ENCODE data around the gene TMCO1. TPM values are rescaled to one million over a fixed set of nuclear protein-coding genes. Genes with fewer than 3 reads are reported as not detected.

TMCO1 gene
- polyA plus RNA-seq, 1 of the 3 experiments (the other 2 are of a cell fraction), result 54.4 TPM

DNA sequence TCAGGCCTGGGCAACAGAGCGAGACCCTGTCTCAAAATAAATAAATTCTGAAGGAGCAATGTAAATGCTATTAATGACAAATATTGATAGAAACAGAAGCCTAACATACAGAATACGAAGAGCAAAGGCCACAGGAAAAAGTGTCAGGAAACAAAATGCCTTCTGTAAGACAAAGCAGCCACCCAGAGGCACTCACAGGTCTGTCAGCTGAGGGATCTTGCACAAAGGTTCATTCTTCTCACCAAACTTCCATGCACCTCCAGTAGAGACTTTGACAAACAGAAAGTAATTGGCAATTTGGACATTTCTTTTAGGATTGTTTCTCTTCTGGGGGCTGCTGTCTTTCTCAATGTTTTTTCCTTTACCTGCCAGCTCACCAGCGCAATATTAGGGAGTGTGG is 69.1 kb downstream of the TMCO1 start:
- no peaks in the 10 kb centered on the region; the same call in 1 of the 2 replicates for H4K20me1 ChIP-seq (ENCODE audit: insufficient read depth)
- no peak overlapping the region for H2AFZ ChIP-seq (ENCODE audit: low read depth)
- no peaks in the 10 kb centered on the region for H3K27me3 ChIP-seq (ENCODE audit: insufficient read depth)
- no peak for DNase-seq
- ChIA-PET CTCF (interaction anchor here (1.0 kb wide), 1 partner anchor 19 kb away, joined by 5 read pairs; no protein-coding TSS in a partner anchor), POLR2A (interaction anchor here (0.6 kb wide), 1 partner anchor 9 kb away, joined by 4 read pairs; no protein-coding TSS in a partner anchor)
- no peaks in the 10 kb centered on the region for H3K9me2 ChIP-seq
- no peak overlapping the region for H3K27ac ChIP-seq (ENCODE audit: low read depth in 2 of 2, low read length in 1 of 2)
- peaks cover 23% of the 10 kb centered on the region for H3F3A ChIP-seq (replicated peaks; ENCODE audit: insufficient read depth)
- H3K4me3 ChIP-seq (ENCODE audit: low read depth in 2 of 2, low read length in 1 of 2), result no peak overlapping the region
- H3K4me1 ChIP-seq (ENCODE audit: control insufficient read depth in 1 of 2, insufficient read depth in 2 of 2, low read depth in 1 of 2, low read length in 1 of 2), result peaks cover 0 to 12% of the 10 kb centered on the region in 2 experiments; a peak in 2 of 4 replicates
- no peaks in the 10 kb centered on the region for H3K36me3 ChIP-seq (replicated peaks in 1 of 2; ENCODE audit: control insufficient read depth in 1 of 2, insufficient read depth in 2 of 2, low read length in 1 of 2)
- TF ChIP-seq MAX (IDR thresholded peaks at IDR 0.05; ENCODE audit: low read depth) (no peak), JUND (IDR thresholded peaks at IDR 0.05) (no peak), MXI1 (IDR thresholded peaks at IDR 0.05; ENCODE audit: low read depth, low read length) (no peak), GATA2 (CRISPR knock-in tag; IDR thresholded peaks at IDR 0.05) (no peak)
- H3K9me3 ChIP-seq, result no peaks in the 10 kb centered on the region
- H3K4me2 ChIP-seq, result no peak overlapping the region
- peaks cover 34% of the 10 kb centered on the region for H3K79me2 ChIP-seq (ENCODE audit: insufficient read depth)
- no peak overlapping the region for H3K9ac ChIP-seq
- 96% methylated on average over 3 of the region's 3 CpGs for WGBS (ENCODE audit: low lambda C conversion rate)

DNA sequence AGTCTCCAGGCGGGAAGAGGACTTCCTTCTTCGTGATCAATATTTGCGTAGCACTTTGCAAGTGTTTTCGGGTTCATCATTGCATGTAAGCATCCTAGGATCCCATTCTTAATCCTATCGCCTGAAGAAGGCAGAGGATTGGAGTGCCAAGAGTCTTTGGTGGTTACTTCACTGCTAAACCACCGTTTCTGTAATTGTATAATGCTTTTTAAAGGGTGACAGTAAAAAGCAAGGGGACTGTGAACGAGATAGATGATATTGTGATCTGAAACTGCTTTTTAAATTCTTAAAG is 70.0 kb downstream of the TMCO1 start:
- no peak for DNase-seq
- WGBS (ENCODE audit: low lambda C conversion rate), result 0% methylated on average over 7 of the region's 7 CpGs
- peak overlapping the region; percentile 59 to 97 for H3K4me3 ChIP-seq (ENCODE audit: low read depth in 2 of 2, low read length in 1 of 2)
- peaks cover 0 to 3% of the 10 kb centered on the region in 2 experiments for H3K36me3 ChIP-seq (replicated peaks in 1 of 2; ENCODE audit: control insufficient read depth in 1 of 2, insufficient read depth in 2 of 2, low read length in 1 of 2)
- H3K9me3 ChIP-seq, result no peaks in the 10 kb centered on the region
- no peaks in the 10 kb centered on the region; the same call in 1 of the 2 replicates for H4K20me1 ChIP-seq (ENCODE audit: insufficient read depth)
- peak overlapping the region; percentile 97; the same call in 1 of the 2 replicates for H3K9ac ChIP-seq
- H3K79me2 ChIP-seq (ENCODE audit: insufficient read depth), result peaks cover 43% of the 10 kb centered on the region
- peak overlapping the region; percentile 86 for H3K4me2 ChIP-seq
- no peaks in the 10 kb centered on the region for H3K9me2 ChIP-seq
- peak overlapping the region; percentile 100 for H2AFZ ChIP-seq (ENCODE audit: low read depth)
- ChIA-PET POLR2A (no interaction called here), CTCF (interaction anchor here (0.8 to 2.3 kb wide), 9 partner anchors 8 to 229 kb away, joined by 3 to 7 read pairs (median 4); partner anchors contain the start of gene TMCO1)
- H3K27ac ChIP-seq (ENCODE audit: low read depth in 2 of 2, low read length in 1 of 2), result peak overlapping the region; percentile 81 to 92
- TF ChIP-seq RCOR1 (IDR thresholded peaks at IDR 0.05; ENCODE audit: low read length) (no peak), CHD2 (IDR thresholded peaks at IDR 0.05; ENCODE audit: low read length, partially characterized antibody) (peak; percentile 27)
- no peaks in the 10 kb centered on the region for H3K27me3 ChIP-seq (ENCODE audit: insufficient read depth)
- H3F3A ChIP-seq (replicated peaks; ENCODE audit: insufficient read depth), result peaks cover 23% of the 10 kb centered on the region
- peaks cover 0 to 12% of the 10 kb centered on the region in 2 experiments; a peak in 2 of 4 replicates for H3K4me1 ChIP-seq (ENCODE audit: control insufficient read depth in 1 of 2, insufficient read depth in 2 of 2, low read depth in 1 of 2, low read length in 1 of 2)

DNA sequence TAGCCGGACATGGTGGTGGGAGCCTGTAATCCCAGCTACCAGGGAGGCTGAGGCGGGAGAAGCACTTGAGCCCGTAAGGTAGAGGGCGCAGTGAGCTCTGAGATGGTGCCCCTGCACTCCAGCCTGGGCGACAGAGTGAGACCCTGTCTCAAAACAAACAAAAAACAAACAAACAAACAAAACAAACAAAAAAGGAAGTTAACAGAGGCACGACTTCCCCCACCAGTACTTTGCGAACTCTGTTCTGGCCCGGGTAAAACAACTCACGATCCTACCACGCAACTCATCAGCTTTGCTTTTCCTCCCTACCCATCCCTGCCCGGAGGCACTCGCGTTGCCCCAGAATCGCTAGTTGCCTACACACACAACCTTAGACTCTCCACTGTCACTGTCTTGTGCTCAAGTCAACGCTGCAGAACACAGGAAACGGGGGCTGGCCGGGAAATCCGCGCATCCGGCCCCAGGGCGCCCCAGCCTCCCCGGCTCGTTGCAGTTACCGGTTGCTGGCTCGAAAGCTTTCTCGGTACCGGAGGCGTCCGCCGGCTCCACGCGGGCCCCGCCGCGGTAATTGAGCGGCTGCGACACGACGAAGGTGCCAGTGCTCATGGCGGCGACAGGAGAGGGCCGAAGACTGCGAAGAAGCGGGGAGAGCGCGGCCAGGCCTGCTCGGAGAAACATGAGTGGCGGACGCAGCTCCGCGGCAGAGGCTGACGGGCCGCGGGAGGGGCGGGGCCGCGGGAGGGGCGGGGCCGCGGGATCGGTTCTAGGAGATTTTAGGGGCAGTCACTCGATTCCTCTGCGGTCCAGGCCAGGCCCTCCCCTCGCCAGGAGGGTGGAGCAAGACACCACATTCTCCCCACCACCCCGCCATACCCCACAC is 70.5 kb downstream of the TMCO1 start, which contains the start of gene ALDH9A1:
Gene ALDH9A1, minus strand, starts transcription at position 682 of the 880 bp plus-strand sequence. Its CDS starts 4 bp downstream, at position 678.
- ChIA-PET POLR2A (interaction anchor here (0.8 to 1.2 kb wide), 6 partner anchors 11 to 130 kb away, joined by 3 to 5 read pairs (median 3); partner anchors contain the start of gene TMCO1), CTCF (interaction anchor here (0.6 to 2.3 kb wide), 18 partner anchors 9 to 657 kb away, joined by 3 to 7 read pairs (median 3); partner anchors contain the start of gene TMCO1)
- Histone ChIP-seq H3K27ac (ENCODE audit: low read depth in 2 of 2, low read length in 1 of 2) (peak within 1 kb of the TSS; percentile 89 to 92), H3F3A (replicated peaks; ENCODE audit: insufficient read depth) (peaks cover 23% of the 10 kb centered on the region), H3K4me1 (ENCODE audit: control insufficient read depth in 1 of 2, insufficient read depth in 2 of 2, low read depth in 1 of 2, low read length in 1 of 2) (peaks cover 0 to 12% of the 10 kb centered on the region in 2 experiments; a peak in 2 of 4 replicates), H3K79me2 (ENCODE audit: insufficient read depth) (peaks cover 49% of the 10 kb centered on the region), H3K9me3 (no peaks in the 10 kb centered on the region), H3K27me3 (ENCODE audit: insufficient read depth) (no peaks in the 10 kb centered on the region), H3K9ac (peak within 1 kb of the TSS; percentile 97), H3K4me2 (peak within 1 kb of the TSS; percentile 86), H4K20me1 (ENCODE audit: insufficient read depth) (no peaks in the 10 kb centered on the region; the same call in 1 of the 2 replicates), H2AFZ (ENCODE audit: low read depth) (peak within 1 kb of the TSS; percentile 100), H3K36me3 (replicated peaks in 1 of 2; ENCODE audit: control insufficient read depth in 1 of 2, insufficient read depth in 2 of 2, low read length in 1 of 2) (peaks cover 0 to 3% of the 10 kb centered on the region in 2 experiments), H3K4me3 (ENCODE audit: low read depth in 2 of 2, low read length in 1 of 2) (peak within 1 kb of the TSS; percentile 59 to 97), H3K9me2 (no peaks in the 10 kb centered on the region)
- DNase-seq, result peak; percentile 91
- WGBS (ENCODE audit: low lambda C conversion rate), result 1% methylated on average over 19 of the region's 65 CpGs
- TF ChIP-seq USF2 (IDR thresholded peaks at IDR 0.05; ENCODE audit: borderline replicate concordance, low read depth, low read length) (no peak), ELF1 (IDR thresholded peaks at IDR 0.05) (no peak), PBX3 (IDR thresholded peaks at IDR 0.05) (peak; percentile 37; the same call in 1 of the 2 replicates), MEF2A (IDR thresholded peaks at IDR 0.05; ENCODE audit: borderline replicate concordance, low read depth) (no peak), RXRA (IDR thresholded peaks at IDR 0.05; ENCODE audit: borderline replicate concordance, low read depth) (no peak), SMC3 (IDR thresholded peaks at IDR 0.05; ENCODE audit: low read depth, low read length) (no peak), YY1 (IDR thresholded peaks at IDR 0.05; ENCODE audit: low read depth) (peak; percentile 61; the same call in 1 of the 2 replicates), FOXJ3 (CRISPR knock-in tag; IDR thresholded peaks at IDR 0.05) (peak; percentile 67; the same call in 1 of the 2 replicates), FOSL2 (IDR thresholded peaks at IDR 0.05; ENCODE audit: borderline replicate concordance, low read depth) (no peak), SIN3A (IDR thresholded peaks at IDR 0.05; ENCODE audit: borderline replicate concordance, low read depth, low read length) (no peak), NRF1 (IDR thresholded peaks at IDR 0.05; ENCODE audit: low read depth, low read length) (no peak)
- TF ChIP-seq, protein P1, sequence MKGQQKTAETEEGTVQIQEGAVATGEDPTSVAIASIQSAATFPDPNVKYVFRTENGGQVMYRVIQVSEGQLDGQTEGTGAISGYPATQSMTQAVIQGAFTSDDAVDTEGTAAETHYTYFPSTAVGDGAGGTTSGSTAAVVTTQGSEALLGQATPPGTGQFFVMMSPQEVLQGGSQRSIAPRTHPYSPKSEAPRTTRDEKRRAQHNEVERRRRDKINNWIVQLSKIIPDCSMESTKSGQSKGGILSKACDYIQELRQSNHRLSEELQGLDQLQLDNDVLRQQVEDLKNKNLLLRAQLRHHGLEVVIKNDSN (IDR thresholded peaks at IDR 0.05; ENCODE audit: borderline replicate concordance, low read depth), result no peak

All from SK-N-SH (cell line).